ENCODE data around the gene FAM222B.
A peak's percentile ranks its signal among the peaks of the same experiment; 100 is the strongest.
"Not testable (repeated sequence)": the region's sequence is repeated elsewhere in the genome, so short reads cannot be mapped to it uniquely, and the experiment has no call there.

FAM222B gene

DNA sequence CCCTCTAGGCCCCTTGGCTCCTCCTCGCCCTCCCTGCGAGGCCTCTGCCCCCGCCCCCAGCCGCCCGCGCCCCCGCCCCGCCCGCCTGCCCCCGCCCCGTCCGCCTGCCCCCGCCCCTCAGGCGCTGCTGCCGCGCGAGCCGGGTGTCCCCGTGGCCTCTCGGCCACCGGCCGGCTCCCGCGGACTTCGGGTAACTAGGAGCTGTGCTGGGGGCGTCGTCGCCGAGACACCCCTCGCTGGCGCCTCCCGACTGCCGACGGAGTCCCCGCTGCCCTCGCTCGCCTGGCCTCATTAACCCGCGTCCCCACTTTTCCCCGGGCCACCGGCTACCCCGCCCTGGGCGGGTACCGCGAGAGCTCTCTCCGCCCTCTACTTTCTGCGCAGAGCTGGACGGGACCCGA, 116.4 kb downstream of the FAM222B start, which contains the start of gene TLCD1:
Gene TLCD1 (minus strand): TSS at position 8 of the 401 bp plus-strand sequence. CDS start 136 bp downstream, outside the sequence.
- DNase-seq, result peak; percentile 64

DNA sequence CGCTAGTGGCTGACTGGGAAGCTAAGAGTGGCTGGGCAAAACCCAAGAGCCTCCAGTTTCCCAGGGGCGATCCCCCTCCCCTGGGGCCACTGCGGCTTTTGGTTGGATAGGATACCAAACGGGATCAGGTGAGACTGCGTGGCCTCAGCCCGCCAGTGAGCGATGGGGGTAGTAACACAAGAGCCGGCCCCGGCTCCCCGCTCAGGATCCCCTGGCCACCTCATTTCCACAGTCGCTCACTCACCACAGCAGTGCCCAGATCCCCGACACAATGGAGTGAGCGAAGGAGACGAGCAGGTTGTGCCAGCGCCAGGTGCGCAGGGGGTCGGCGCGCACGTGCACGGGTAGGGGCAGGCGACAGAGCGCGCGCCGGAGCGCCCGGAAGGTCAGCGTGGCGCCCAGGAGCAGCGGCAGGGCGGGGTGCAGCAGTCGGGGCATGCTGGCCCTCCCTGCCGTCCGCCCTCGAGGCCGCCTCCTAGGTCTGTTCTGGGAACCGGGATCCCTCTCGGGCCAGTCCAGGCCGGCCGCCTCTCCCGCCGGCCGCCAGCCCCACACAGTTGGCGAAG, 116.8 kb downstream of the FAM222B start:
- no peak for DNase-seq

DNA sequence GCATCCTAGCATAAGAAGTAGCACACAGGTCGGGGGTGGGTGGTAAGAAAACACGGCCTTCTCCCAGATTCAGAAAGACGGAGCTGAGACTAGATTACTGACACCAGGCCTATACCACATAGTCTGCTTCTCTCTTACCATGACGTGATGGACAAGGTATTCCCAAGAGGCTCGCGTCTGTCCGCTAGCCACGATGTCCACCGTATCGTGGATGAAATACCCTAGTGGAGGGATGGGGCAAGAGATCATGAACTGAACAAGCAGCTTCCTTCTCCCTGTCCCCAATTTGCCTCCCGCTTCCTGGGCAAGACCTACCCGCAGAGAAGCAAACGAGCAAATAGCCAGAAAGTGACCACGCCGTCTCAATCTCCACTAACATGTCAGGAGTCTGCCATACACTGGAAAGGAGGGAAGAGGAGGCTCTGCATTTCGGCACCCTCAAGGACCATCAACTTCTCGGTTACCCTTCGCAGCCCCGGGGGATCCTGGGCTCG, 117.4 kb downstream of the FAM222B start:
- DNase-seq, result peak; percentile 50

DNA sequence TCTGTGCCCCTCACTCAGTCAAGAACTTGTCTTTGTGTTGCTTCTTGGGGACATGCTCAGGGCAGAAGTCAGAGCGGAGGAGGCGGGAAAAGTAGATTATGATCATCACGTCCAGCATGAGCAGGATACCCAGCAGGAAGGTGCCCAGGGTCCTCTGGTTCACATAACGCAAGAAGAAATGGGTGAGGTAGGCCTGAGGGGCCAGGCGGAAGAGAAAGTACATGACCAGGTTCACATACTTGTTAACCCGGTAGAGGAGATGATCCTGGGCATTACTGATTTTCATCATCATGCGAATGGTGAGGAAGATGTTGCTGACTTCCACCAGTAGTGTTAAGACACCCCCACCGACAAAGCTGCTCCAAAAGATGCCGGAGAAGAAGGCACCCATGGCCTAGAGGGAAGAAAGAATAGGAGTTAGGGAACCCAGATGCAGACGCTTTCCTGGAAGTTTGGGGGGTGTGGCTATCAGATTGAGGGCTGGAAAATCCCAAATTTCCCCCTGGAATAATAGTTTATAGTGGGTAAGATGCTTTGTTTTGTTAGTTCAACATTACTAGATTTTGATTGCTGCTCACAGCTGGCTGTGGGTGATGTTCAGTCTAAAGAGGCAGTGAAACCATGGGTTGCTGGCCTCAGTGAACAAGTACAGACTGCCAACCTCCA, 118.0 kb downstream of the FAM222B start:
- no peak for DNase-seq

GRCh38 chr17:28723836-28724499, 118.6 kb downstream of the FAM222B start:
- not testable (repeated sequence) for DNase-seq

DNA sequence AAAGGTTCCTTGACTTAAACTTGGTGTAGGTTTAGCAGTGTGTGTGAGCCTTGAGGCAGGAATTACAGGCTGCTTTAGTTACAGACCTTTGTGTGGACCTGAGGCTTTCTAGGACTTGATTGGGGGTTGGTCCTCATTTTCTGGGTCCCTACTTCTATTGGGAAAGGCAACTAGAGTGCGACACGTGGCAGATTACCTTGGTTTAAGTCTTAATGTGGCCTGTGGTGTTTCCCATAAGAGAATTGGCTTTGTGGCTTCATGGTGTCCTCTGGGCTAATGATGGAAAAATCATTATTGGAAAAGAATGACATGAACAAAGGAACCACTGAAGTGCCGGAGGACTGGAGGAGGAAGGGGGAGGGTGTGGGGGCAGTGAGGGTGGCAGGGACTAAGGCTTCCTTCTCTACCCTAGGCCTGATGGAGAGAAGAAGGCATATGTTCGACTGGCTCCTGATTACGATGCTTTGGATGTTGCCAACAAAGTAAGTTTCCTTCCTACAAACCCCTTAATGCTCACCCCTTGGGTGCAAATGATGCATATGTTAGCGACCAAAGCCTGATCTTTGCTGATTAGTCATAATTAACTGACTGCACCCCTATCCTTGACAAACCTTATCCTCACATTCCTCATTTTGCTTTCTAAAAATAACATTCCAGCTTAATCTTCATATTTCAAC, 119.3 kb downstream of the FAM222B start:
- no peak for DNase-seq

GRCh38 chr17:28722417-28723158, 120.0 kb downstream of the FAM222B start:
- no peak for DNase-seq

DNA sequence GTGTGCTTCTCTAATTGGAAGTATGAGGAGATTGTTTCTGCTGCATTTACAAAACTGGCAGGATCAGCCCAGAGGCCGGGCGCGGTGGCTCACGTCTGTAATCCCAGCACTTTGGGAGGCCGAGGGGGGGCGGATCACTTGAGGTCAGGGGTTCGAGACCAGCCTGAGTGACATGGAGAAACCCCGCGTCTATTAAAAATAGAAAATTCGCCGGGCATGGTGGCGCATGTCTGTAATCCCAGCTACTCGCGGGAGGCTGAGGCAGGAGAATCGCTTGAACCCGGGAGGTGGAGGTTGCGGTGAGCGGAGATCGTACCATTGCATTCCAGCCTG, 121.6 kb downstream of the FAM222B start:
- DNase-seq, result not testable (repeated sequence)

DNA sequence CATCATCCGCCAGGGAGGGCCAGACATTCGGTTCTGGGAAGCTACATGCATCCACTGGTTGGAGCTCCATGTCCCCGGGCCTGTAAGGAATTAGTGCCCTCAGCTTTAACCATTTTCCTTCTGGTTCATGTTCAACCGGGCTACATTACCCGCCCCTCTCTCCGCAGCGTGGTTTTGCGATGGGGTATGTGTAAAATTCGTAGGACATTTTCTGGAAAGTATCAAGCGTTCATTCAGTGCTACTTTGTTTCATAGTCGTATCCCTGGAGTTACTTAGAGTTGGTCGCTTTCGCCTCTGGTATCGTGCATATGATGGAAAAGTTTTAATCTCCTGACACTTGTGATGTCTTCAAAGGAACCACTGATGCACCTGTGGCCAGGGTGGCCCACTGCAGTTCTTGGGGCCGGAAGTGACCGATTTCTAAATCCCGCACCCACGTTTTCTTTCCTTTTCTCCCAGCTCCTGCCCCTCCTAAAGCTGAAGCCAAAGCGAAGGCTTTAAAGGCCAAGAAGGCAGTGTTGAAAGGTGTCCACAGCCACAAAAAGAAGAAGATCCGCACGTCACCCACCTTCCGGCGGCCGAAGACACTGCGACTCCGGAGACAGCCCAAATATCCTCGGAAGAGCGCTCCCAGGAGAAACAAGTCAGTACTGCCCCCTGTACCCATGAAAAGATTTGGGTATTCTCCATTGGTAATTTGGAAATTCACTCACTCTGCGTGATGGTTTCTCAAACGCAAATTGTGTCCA, 122.2 kb downstream of the FAM222B start:
- DNase-seq, result no peak

- no peak for DNase-seq
Measured at GRCh38 chr17:28719021-28719433, 123.6 kb downstream of the FAM222B start.

- DNase-seq, result peak; percentile 67
Measured at GRCh38 chr17:28718333-28719020, 124.1 kb downstream of the FAM222B start.

GRCh38 chr17:28717578-28718332, 124.8 kb downstream of the FAM222B start, which contains the start of gene RAB34:
Gene RAB34, minus strand, starts transcription at chr17:28717868. Its CDS starts 602 bp downstream, at chr17:28717266.
- DNase-seq, result peak; percentile 93

GRCh38 chr17:28716740-28717577, 125.6 kb downstream of the FAM222B start:
- peak; percentile 48 for DNase-seq

DNA sequence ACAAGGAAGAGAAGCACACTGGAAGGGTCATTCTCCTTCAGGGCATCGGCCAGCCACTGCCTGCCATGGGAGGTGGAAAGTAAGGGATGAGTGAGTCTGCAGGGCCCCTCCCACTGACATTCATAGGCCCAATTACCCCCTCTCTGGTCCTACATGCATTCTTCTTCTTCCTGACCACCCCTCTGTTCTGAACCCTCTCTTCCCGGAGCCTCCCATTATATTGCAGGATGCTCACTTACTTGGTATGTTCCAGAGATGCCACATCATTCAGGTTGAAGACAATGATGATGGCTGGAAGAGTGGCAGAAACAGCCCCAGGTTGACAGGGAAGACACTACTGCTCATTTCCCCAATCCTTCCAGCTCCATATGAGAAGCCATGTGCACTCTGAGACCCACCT, 127.4 kb downstream of the FAM222B start:
- DNase-seq, result no peak

DNA sequence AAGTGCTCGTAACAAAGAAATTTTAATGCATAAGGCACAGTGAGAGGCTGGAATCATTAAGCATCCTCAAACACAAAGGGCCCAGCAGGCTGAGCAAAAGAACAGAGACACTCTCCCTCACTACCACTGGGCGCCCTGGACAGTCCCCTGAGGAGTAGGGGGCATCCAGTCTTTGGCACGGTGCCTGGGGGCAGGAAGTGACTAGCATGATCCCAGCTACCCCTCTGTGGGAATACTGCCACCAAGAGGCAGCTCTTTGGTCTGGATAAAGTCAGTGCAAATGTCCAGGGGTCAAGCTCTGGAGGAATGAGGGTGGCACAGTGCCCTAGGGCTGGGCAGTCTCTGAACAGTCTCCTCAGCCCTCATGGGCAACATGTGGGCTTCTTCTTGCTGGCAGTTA, 128.3 kb downstream of the FAM222B start:
- DNase-seq, result no peak

DNA sequence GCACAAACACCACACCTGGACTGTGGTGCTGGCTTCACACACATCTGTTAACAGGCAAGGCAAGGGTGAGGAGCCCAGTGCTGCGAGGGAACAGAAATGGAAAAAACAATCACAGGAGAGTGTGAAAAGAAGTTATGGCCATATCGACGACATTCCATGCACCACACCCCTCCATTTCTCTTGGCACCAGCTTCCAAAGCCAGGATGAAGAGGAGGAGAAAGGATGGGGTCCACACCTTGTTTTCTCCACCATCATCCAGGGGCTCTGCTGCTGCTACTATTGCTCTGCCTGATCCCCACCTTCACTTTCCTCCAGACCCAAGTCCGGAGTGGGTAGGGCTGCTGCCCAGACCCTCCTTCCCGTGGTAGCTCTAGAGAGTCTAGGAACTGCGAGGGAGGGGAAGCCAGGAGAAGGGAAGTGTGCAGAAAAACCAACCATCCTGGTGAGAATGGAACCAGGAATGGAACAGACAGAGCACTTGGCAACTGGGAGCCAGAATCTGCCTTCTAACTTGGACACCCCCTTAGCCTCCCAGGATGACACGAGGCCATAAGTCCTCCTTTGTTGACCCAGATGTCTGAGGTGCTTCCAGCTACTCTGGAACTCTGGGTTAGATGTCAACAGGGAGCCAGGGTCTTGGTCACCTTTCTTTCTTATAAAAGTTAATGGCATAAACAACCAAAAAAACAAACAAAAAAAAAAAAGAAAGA, 129.7 kb downstream of the FAM222B start:
- no peak for DNase-seq

- DNase-seq, result peak; percentile 28
Measured at GRCh38 chr17:28712032-28712704, 130.4 kb downstream of the FAM222B start.

GRCh38 chr17:28711723-28712031, 130.9 kb downstream of the FAM222B start, which contains the start of gene PROCA1:
Gene PROCA1, minus strand, starts transcription at chr17:28711888. Its CDS starts 228 bp downstream, at chr17:28711660.
- no peak for DNase-seq

Measured in fibroblast of skin of abdomen (primary cell).